ENCODE measurements around the gene RSPH6A.
"Not testable (repeated sequence)": the region's sequence is repeated elsewhere in the genome, so short reads cannot be mapped to it uniquely, and the experiment has no call there.

The RSPH6A gene

GRCh38 chr19:45804140-45804958, 10.8 kb downstream of the RSPH6A start:
- DNase-seq (ENCODE audit: low read depth in 2 of 2) = no peak

DNA sequence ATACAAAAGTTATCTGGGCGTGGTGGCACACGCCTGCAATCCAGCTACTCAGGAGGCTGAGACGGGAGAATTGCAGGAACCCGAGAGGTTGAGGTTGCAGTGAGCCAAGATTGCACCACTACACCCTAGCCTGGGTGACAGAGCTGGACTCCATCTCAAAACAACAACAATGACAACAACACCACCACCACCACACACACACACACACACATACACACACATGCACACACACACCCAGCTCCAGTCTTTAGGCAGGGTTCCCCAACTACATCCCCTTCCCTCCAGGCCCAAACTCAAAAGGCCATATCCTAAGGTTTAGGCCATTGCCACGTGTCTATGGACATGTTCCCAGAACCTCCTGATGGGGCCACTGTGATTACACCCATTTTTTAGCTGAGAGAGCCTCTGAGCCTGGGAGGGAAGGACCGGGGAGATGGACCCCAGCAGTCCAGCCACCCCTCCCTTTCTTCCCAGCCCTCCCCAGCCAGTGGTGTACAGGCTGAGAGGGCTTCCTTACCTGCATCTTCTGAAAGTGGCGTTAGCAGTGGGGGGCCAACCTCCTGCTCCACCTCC, 13.4 kb downstream of the RSPH6A start:
- no peak for DNase-seq (ENCODE audit: low read depth in 2 of 2)

DNA sequence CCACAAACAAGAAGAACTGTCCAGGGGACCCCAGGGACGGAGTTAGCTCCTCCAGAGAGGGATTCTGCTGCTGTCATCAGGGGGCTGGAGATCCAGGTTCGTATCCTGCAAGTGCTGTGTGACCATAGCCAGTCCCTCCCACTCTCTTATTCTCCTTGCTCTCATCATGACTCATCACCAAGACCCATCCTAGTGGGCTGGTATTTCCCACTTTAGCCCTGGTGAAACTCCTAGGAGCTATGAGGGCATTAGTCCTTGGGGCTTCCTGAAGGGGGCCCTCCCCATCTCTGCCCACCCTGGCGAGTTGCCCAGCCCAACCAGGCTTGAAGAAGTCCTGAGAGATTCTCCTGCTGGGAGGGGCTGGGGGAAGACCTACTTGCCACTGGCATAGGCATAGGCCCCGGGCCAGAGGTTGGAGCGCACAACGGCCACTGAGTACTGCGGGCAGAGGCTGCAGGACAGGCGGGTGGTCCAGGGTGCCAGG, 15.0 kb downstream of the RSPH6A start:
- DNase-seq (ENCODE audit: low read depth in 2 of 2) = no peak

DNA sequence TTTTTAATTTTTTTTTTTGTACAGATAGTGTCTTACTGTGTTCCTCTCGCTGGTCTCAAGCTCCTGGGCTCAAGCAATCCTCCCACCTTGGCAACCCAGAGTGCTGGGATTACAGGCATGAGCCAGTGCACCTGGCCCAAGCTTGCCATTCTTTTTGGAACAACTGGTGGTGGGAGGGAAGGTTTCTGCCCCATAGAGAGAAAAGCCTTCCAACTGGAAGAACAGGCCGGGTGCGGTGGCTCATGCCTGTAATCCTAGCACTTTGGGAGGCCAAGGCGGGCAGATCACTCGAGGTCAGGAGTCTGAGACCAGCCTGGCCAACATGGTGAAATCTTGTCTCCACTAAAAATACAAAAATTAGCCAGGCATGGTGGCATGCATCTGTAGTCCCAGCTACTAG, 15.6 kb downstream of the RSPH6A start:
- not testable (repeated sequence) for DNase-seq (ENCODE audit: low read depth in 2 of 2)

GRCh38 chr19:45798995-45799517, 16.1 kb downstream of the RSPH6A start:
- DNase-seq (ENCODE audit: low read depth in 2 of 2) = peak; percentile 38

DNA sequence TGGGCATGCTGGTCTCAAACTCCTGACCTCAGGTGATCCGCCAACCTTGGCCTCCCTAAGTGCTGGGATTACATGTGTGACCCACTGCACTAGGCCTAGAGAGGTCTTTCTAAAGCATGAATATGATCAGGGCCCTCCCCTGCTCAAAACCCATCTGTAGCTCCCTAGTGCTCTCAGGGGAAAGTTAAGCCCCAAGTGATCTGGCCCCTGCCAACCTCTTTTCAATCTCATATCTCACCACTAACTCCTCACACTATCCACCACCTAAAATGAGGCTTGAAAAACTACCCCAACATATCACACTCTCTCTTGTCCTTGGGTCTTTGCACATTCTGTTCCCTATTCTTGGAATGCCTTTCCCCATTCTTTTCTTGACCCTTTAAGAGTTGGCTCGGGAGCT, 20.5 kb downstream of the RSPH6A start:
- no peak for DNase-seq (ENCODE audit: low read depth in 2 of 2)

DNA sequence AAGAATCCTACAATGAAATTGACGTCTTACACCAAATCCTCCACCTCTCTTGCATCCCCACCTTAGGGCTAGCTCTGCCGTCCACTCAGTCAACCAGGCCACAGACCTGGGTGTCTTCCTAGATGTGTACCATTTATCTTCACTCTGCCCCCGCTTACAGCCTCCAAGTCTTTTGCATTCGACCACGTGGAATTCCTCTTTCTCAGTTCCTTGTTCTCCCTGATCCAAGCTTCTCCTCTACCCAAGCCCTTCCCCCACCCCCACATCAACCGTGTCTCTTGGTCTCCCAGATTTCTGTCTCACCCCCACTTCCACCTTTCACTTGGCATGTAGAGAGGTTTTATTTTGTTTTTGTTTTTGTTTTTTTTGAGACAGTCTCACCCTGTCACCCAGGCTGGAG, 21.2 kb downstream of the RSPH6A start:
- DNase-seq (ENCODE audit: low read depth in 2 of 2) = no peak

GRCh38 chr19:45793178-45793564, 21.9 kb downstream of the RSPH6A start:
- DNase-seq (ENCODE audit: low read depth in 2 of 2) = no peak

- peak; percentile 100 for DNase-seq (ENCODE audit: low read depth in 2 of 2)
These were observed 22.5 kb downstream of the RSPH6A start, which contains the start of gene DMWD for GRCh38 chr19:45792470-45793177. DMWD (minus strand) TSS chr19:45792845; CDS start chr19:45792756, 89 bp downstream.

- no peak for DNase-seq (ENCODE audit: low read depth in 2 of 2)
These were observed 23.2 kb downstream of the RSPH6A start for GRCh38 chr19:45791744-45792469.

- DNase-seq (ENCODE audit: low read depth in 2 of 2) = no peak
These were observed 24.2 kb downstream of the RSPH6A start for GRCh38 chr19:45790942-45791341.

- no peak for DNase-seq (ENCODE audit: low read depth in 2 of 2)
These were observed 25.9 kb downstream of the RSPH6A start for GRCh38 chr19:45789035-45789786.

- DNase-seq (ENCODE audit: low read depth in 2 of 2) = no peak
These were observed 28.6 kb downstream of the RSPH6A start for GRCh38 chr19:45786533-45786894.

- DNase-seq (ENCODE audit: low read depth in 2 of 2) = no peak
These were observed 29.2 kb downstream of the RSPH6A start for GRCh38 chr19:45785781-45786532.

DNA sequence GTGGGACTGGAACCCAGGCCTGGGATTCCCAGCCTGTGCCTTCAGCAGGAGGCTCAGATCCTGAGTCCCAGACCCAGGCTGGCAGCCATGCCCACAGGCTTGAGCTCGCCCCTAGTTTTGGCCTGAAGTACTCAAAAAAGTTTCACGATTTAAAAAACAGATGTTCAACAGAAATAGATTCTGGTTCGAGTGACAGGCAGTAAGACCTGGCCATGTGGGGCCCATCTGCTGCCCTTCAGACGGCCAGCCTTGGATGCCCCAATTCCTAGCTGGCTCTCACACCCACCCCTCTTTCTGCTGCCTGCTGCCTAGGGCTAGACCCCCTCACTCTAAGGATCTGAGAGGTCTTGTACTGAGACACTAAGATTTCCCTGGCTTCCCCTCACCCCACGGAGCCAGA, 30.0 kb downstream of the RSPH6A start:
- DNase-seq (ENCODE audit: low read depth in 2 of 2) = no peak

- DNase-seq (ENCODE audit: low read depth in 2 of 2) = no peak
These were observed 31.0 kb downstream of the RSPH6A start for GRCh38 chr19:45784096-45784495.

GRCh38 chr19:45782820-45783785, 32.0 kb downstream of the RSPH6A start:
- no peak for DNase-seq (ENCODE audit: low read depth in 2 of 2)

- DNase-seq (ENCODE audit: low read depth in 2 of 2) = no peak
These were observed 32.9 kb downstream of the RSPH6A start, which contains the start of gene DMPK for GRCh38 chr19:45782162-45782691. DMPK (minus strand) TSS chr19:45782490; CDS start chr19:45782352, 138 bp downstream.

Measured in stimulated activated CD4-positive, alpha-beta T cell treated with anti-CD3 and anti-CD28 coated beads, Interleukin-4, amount 100 ng/mL, for 48 hours (primary cell).